SK-N-SH (cell line): ENCODE data around the gene POLR1D. TPM values are rescaled to one million over a fixed set of nuclear protein-coding genes. Genes with fewer than 3 reads are reported as not detected.
A peak's percentile ranks its signal among the peaks of the same experiment; 100 is the strongest.

Source experiments
- CTCF ChIA-PET: fragments of 300-600, 350-600 bp; formaldehyde crosslinking; extraction: SDS; loops from one replicate; lab custom pipeline; 2021; lab: Yijun Ruan, JAX
- POLR2A ChIA-PET: fragments of 350-600 bp; sonication (Branson Sonifier 250); formaldehyde crosslinking; extraction: SDS; loops from one replicate; lab custom pipeline; 2020; ENCODE audit warnings: antibody characterized with exemption, inconsistent platforms; lab: Yijun Ruan, JAX
- DNase-seq: peaks from one replicate; pipeline ENCODE4 v3.0.0; 2012
- H2AFZ ChIP-seq: fragments of 200-600 bp; sonication (generic); 2 replicates; pipeline ENCODE4 v1.8.1; 2016; ENCODE audit warnings: antibody characterized with exemption, mild to moderate bottlenecking, low read depth
- H3F3A ChIP-seq: fragments of 200-600 bp; sonication (generic); replicated peaks from 2 replicates; pipeline ENCODE3; 2016; ENCODE audit warnings: antibody characterized with exemption, mild to moderate bottlenecking; ENCODE audit not compliant: insufficient read depth
- H3K27ac ChIP-seq, 2 experiments: fragments of 200-500 bp in 1 of 2; fragments of 200-600 bp in 1 of 2; sonication (Bioruptor generic) in 1 of 2; sonication (generic), shearing (Covaris generic) in 1 of 2; 2 replicates each; pipeline versions ENCODE4 v1.5.1 to v1.6.1; 2014 to 2016; ENCODE audit warnings: low read depth in 2 of 2, inconsistent platforms in 1 of 2, low read length in 1 of 2, mild to moderate bottlenecking in 1 of 2, mixed read lengths in 1 of 2
- H3K27me3 ChIP-seq: fragments of 200-600 bp; sonication (generic), shearing (Covaris generic); 2 replicates; pipeline ENCODE4 v1.6.1; 2016; ENCODE audit warnings: mixed run types; ENCODE audit not compliant: insufficient read depth
- H3K36me3 ChIP-seq, 2 experiments: fragments of 200-500 bp in 1 of 2; fragments of 200-600 bp in 1 of 2; sonication (Bioruptor generic) in 1 of 2; sonication (generic) in 1 of 2; replicated peaks in 1 of 2; 2 replicates each; pipeline versions ENCODE3 to v1.5.1; 2014 to 2016; ENCODE audit warnings: low read length in 1 of 2, mild to moderate bottlenecking in 1 of 2; ENCODE audit not compliant: insufficient read depth in 2 of 2, control insufficient read depth in 1 of 2
- H3K4me1 ChIP-seq, 2 experiments: fragments of 200-500 bp in 1 of 2; fragments of 200-600 bp in 1 of 2; sonication (Bioruptor generic) in 1 of 2; sonication (generic), shearing (Covaris generic) in 1 of 2; 2 replicates each; pipeline versions ENCODE4 v1.5.1 to v1.6.1; 2014 to 2016; ENCODE audit warnings: low read depth in 1 of 2, low read length in 1 of 2, mixed run types in 1 of 2; ENCODE audit not compliant: insufficient read depth in 2 of 2, control insufficient read depth in 1 of 2
- H3K4me2 ChIP-seq: fragments of 200-600 bp; sonication (generic), shearing (Covaris generic); 2 replicates; pipeline ENCODE4 v1.6.1; 2017; ENCODE audit warnings: mixed run types
- H3K4me3 ChIP-seq, 2 experiments: fragments of 200-500 bp in 1 of 2; fragments of 200-600 bp in 1 of 2; sonication (Bioruptor generic) in 1 of 2; sonication (generic), shearing (Covaris generic) in 1 of 2; 2 replicates each; pipeline versions ENCODE4 v1.5.1 to v1.8.1; 2014 to 2016; ENCODE audit warnings: low read depth in 2 of 2, inconsistent platforms in 1 of 2, low read length in 1 of 2, mild to moderate bottlenecking in 1 of 2, mixed read lengths in 1 of 2, moderate library complexity in 1 of 2
- H3K79me2 ChIP-seq: fragments of 200-600 bp; sonication (generic); 2 replicates; pipeline ENCODE4 v1.8.1; 2017; ENCODE audit warnings: mild to moderate bottlenecking; ENCODE audit not compliant: insufficient read depth
- H3K9ac ChIP-seq: fragments of 200-600 bp; sonication (generic); 2 replicates; pipeline ENCODE4 v1.6.1; 2017; ENCODE audit warnings: mixed run types
- H3K9me2 ChIP-seq: fragments of 200-600 bp; sonication (generic); 2 replicates; pipeline ENCODE4 v1.6.1; 2017; ENCODE audit warnings: mixed run types
- H3K9me3 ChIP-seq: fragments of 200-600 bp; sonication (generic); 2 replicates; pipeline ENCODE4 v1.6.1; 2017; ENCODE audit warnings: mixed run types, mild to moderate bottlenecking, moderate library complexity
- H4K20me1 ChIP-seq: fragments of 200-600 bp; sonication (generic); 2 replicates; pipeline ENCODE4 v1.6.1; 2017; ENCODE audit warnings: mild to moderate bottlenecking, mixed run types; ENCODE audit not compliant: insufficient read depth
- EP300 ChIP-seq, 2 experiments: IDR thresholded peaks; 2 replicates each; pipeline versions ENCODE4 v1.4.0 to v1.6.1; 2012; ENCODE audit warnings: borderline replicate concordance in 1 of 2, low read depth in 1 of 2, low read length in 1 of 2
- FOXJ3 ChIP-seq: sonication (generic); formaldehyde crosslinking; IDR thresholded peaks from 2 replicates; pipeline ENCODE4 v1.5.1; 2020; ENCODE audit warnings: mild to moderate bottlenecking, missing genetic modification reagents
- GABPA ChIP-seq: IDR thresholded peaks from 2 replicates; pipeline ENCODE4 v1.4.0; 2012; ENCODE audit warnings: low read depth, mild to moderate bottlenecking
- NRF1 ChIP-seq: IDR thresholded peaks from 2 replicates; pipeline ENCODE4 v1.6.1; 2012; ENCODE audit warnings: low read depth, mild to moderate bottlenecking, low read length
- RFX5 ChIP-seq: IDR thresholded peaks from 2 replicates; pipeline ENCODE4 v1.6.1; 2012; ENCODE audit warnings: mild to moderate bottlenecking, improper control_type of control experiment, low read length
- RXRA ChIP-seq: IDR thresholded peaks from 2 replicates; pipeline ENCODE4 v1.4.0; 2012; ENCODE audit warnings: low read depth, mild to moderate bottlenecking, borderline replicate concordance
- SMC3 ChIP-seq: IDR thresholded peaks from 2 replicates; pipeline ENCODE4 v1.6.1; 2012; ENCODE audit warnings: low read depth, low read length, improper control_type of control experiment
- TCF12 ChIP-seq: IDR thresholded peaks from 2 replicates; pipeline ENCODE4 v1.4.0; 2012
- WGBS: methylation state at CpG from one replicate; pipeline ENCODE4 v1.1.6; 2017; ENCODE audit warnings: low lambda C conversion rate; 5-methylcytosine and 5-hydroxymethylcytosine counted together
- polyA plus RNA-seq, 3 experiments: library from polyadenylated mRNA; depleted of rRNA; stranded (reverse); fragments of >200 nt; gene quantifications; 2 replicates each; pipeline ENCODE4 v1.2.3, GENCODE V29; 2012
- TF ChIP-seq, protein P1 (sequence below): IDR thresholded peaks from 2 replicates; pipeline ENCODE4 v1.4.0; 2012; ENCODE audit warnings: low read depth, borderline replicate concordance

POLR1D gene
- polyA plus RNA-seq, 1 of the 3 experiments (the other 2 are of a cell fraction): 150 TPM

GRCh38 chr13:27641711-27642502, 20.2 kb downstream of the POLR1D start:
- ChIA-PET CTCF (interaction anchor here (1.3 to 1.6 kb wide), 2 partner anchors 13 to 109 kb away, joined by 3 to 5 read pairs; no protein-coding TSS in a partner anchor), POLR2A (no interaction called here)
- DNase-seq: no peak
- Histone ChIP-seq H3K9ac (no peak overlapping the region), H3K9me3 (no peaks in the 10 kb centered on the region), H3K27me3 (no peaks in the 10 kb centered on the region), H3K4me3 (no peak overlapping the region), H4K20me1 (peaks cover 19% of the 10 kb centered on the region), H3K79me2 (peaks cover 31% of the 10 kb centered on the region), H3F3A (peaks cover 3% of the 10 kb centered on the region), H3K4me2 (no peak overlapping the region), H3K27ac (no peak overlapping the region; a peak in 1 of 4 replicates), H3K36me3 (peaks cover 0 to 2% of the 10 kb centered on the region in 2 experiments), H2AFZ (no peak overlapping the region), H3K9me2 (no peaks in the 10 kb centered on the region), H3K4me1 (peaks cover 9 to 24% of the 10 kb centered on the region in 2 experiments; a peak in 3 of 4 replicates)
- TF ChIP-seq, protein P1, sequence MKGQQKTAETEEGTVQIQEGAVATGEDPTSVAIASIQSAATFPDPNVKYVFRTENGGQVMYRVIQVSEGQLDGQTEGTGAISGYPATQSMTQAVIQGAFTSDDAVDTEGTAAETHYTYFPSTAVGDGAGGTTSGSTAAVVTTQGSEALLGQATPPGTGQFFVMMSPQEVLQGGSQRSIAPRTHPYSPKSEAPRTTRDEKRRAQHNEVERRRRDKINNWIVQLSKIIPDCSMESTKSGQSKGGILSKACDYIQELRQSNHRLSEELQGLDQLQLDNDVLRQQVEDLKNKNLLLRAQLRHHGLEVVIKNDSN: no peak
- peak; percentile 18; the same call in 1 of the 2 replicates for TF ChIP-seq TCF12
- WGBS: 90% methylated on average over 4 of the region's 4 CpGs

DNA sequence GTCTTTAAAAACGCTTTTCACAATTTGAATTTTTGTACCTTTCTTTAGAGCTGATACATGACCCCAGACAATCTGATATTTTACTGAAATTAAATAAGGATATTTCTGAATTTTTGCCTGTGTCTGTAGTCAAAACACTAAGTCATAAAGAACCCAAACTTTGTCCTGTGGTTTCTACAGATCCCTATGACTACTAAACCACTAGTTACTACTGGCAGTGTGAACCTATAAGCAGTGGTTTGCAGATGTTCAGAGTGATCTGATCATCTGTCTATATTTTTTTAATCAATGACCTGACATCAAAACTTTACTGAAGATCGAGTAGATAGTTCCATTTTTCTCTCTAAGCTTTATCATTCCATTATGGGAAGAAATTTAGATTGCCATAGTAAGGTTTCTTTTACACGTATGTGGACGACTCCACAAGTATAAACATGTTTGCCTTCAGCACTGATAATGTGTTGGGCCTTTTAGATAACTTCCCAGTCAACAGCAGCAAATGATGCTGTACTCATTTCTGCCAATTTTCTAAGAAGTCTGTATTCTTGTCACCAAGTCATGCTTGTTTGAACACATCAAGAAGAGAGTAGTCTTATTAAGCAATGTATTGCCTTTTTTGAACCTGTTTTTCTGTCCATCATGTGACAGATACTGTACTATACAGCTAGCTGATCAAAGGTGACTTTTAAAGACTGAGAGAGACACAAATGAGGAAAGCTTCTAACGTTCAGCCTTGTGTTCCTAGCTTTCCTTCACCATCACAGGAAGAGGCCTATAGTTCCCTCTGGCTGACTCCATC, 21.8 kb downstream of the POLR1D start:
- H3K4me1 ChIP-seq: peaks cover 5 to 17% of the 10 kb centered on the region in 2 experiments; a peak in 3 of 4 replicates
- ChIA-PET CTCF (interaction anchor here (0.8 to 1.5 kb wide), 3 partner anchors 19 to 183 kb away, joined by 3 read pairs; no protein-coding TSS in a partner anchor), POLR2A (no interaction called here)
- no peaks in the 10 kb centered on the region for H3K9me3 ChIP-seq
- no peaks in the 10 kb centered on the region for H3K27me3 ChIP-seq
- H3F3A ChIP-seq: peaks cover 3% of the 10 kb centered on the region
- no peak overlapping the region for H3K4me2 ChIP-seq
- peaks cover 5 to 15% of the 10 kb centered on the region in 2 experiments for H3K36me3 ChIP-seq
- H3K79me2 ChIP-seq: peaks cover 22% of the 10 kb centered on the region
- no peak for DNase-seq
- H3K4me3 ChIP-seq: no peak overlapping the region
- H3K9ac ChIP-seq: no peak overlapping the region
- TF ChIP-seq RXRA: no peak
- no peak for TF ChIP-seq EP300 (IDR thresholded peaks at IDR 0.05; ENCODE audit: borderline replicate concordance in 1 of 2, low read depth in 1 of 2, low read length in 1 of 2)
- TF ChIP-seq FOXJ3 (CRISPR knock-in tag): no peak
- no peak for TF ChIP-seq NRF1
- TF ChIP-seq, protein P1: no peak
- no peak for TF ChIP-seq SMC3
- TF ChIP-seq GABPA: no peak
- TF ChIP-seq TCF12: no peak
- TF ChIP-seq RFX5: no peak
- no peaks in the 10 kb centered on the region; the same call in 1 of the 2 replicates for H3K9me2 ChIP-seq
- H2AFZ ChIP-seq: no peak overlapping the region
- 80% methylated on average over 5 of the region's 5 CpGs for WGBS
- H3K27ac ChIP-seq: peak overlapping the region; percentile 26 to 71; a peak in 3 of 4 replicates
- peaks cover 7% of the 10 kb centered on the region for H4K20me1 ChIP-seq
